ENCODE data around the gene ODAD3.

The ODAD3 gene

GRCh38 chr19:11418094-11418548, 16.8 kb downstream of the ODAD3 start:
- H2AFZ ChIP-seq (ENCODE audit: low read depth, low read length, severe bottlenecking): no peak overlapping the region
- no peaks in the 10 kb centered on the region for H3K79me2 ChIP-seq (ENCODE audit: insufficient read depth, low read length)
- no peaks in the 10 kb centered on the region for H4K20me1 ChIP-seq (ENCODE audit: low read depth, low read length)
- no peak overlapping the region for H3K4me3 ChIP-seq (ENCODE audit: insufficient read depth, low read length, poor library complexity, severe bottlenecking)
- no peaks in the 10 kb centered on the region for H3K9me3 ChIP-seq (ENCODE audit: insufficient read depth, low read length)
- H3F3A ChIP-seq (ENCODE audit: insufficient read depth): no peaks in the 10 kb centered on the region
- H3K27me3 ChIP-seq (ENCODE audit: low read length): no peaks in the 10 kb centered on the region
- H3K9ac ChIP-seq (ENCODE audit: low read length): no peak overlapping the region
- H3K4me2 ChIP-seq (ENCODE audit: low read depth, low read length, poor library complexity, severe bottlenecking): no peak overlapping the region
- no peaks in the 10 kb centered on the region for H3K36me3 ChIP-seq (ENCODE audit: low read length)
- H3K9me2 ChIP-seq (replicated peaks; ENCODE audit: insufficient read depth, low read length): no peaks in the 10 kb centered on the region
- no peak for TF ChIP-seq EZH2phosphoT487 (conservative IDR thresholded peaks at IDR 0.05; ENCODE audit: low read length)
- TF ChIP-seq CTCF (IDR thresholded peaks at IDR 0.05; ENCODE audit: insufficient read depth, low read length, poor library complexity, severe bottlenecking): no peak
- no peak overlapping the region for H3K27ac ChIP-seq (ENCODE audit: low read depth, low read length)

GRCh38 chr19:11416346-11417052, 18.4 kb downstream of the ODAD3 start:
- TF ChIP-seq CTCF (IDR thresholded peaks at IDR 0.05; ENCODE audit: insufficient read depth, low read length, poor library complexity, severe bottlenecking) (no peak), EZH2phosphoT487 (conservative IDR thresholded peaks at IDR 0.05; ENCODE audit: low read length) (no peak)
- Histone ChIP-seq H3K4me3 (ENCODE audit: insufficient read depth, low read length, poor library complexity, severe bottlenecking) (no peak overlapping the region), H3K27me3 (ENCODE audit: low read length) (no peaks in the 10 kb centered on the region), H4K20me1 (ENCODE audit: low read depth, low read length) (no peaks in the 10 kb centered on the region), H3K9ac (ENCODE audit: low read length) (no peak overlapping the region), H3K36me3 (ENCODE audit: low read length) (no peaks in the 10 kb centered on the region), H3F3A (ENCODE audit: insufficient read depth) (no peaks in the 10 kb centered on the region), H3K4me2 (ENCODE audit: low read depth, low read length, poor library complexity, severe bottlenecking) (no peak overlapping the region), H3K9me2 (replicated peaks; ENCODE audit: insufficient read depth, low read length) (no peaks in the 10 kb centered on the region), H3K9me3 (ENCODE audit: insufficient read depth, low read length) (no peaks in the 10 kb centered on the region), H2AFZ (ENCODE audit: low read depth, low read length, severe bottlenecking) (no peak overlapping the region), H3K27ac (ENCODE audit: low read depth, low read length) (no peak overlapping the region), H3K79me2 (ENCODE audit: insufficient read depth, low read length) (no peaks in the 10 kb centered on the region)

GRCh38 chr19:11414544-11414943, 20.4 kb downstream of the ODAD3 start:
- Histone ChIP-seq H4K20me1 (ENCODE audit: low read depth, low read length) (no peaks in the 10 kb centered on the region), H2AFZ (ENCODE audit: low read depth, low read length, severe bottlenecking) (no peak overlapping the region), H3K4me3 (ENCODE audit: insufficient read depth, low read length, poor library complexity, severe bottlenecking) (no peak overlapping the region), H3K9me2 (replicated peaks; ENCODE audit: insufficient read depth, low read length) (no peaks in the 10 kb centered on the region), H3K79me2 (ENCODE audit: insufficient read depth, low read length) (no peaks in the 10 kb centered on the region), H3K4me2 (ENCODE audit: low read depth, low read length, poor library complexity, severe bottlenecking) (no peak overlapping the region), H3K27ac (ENCODE audit: low read depth, low read length) (no peak overlapping the region), H3K9me3 (ENCODE audit: insufficient read depth, low read length) (no peaks in the 10 kb centered on the region), H3K9ac (ENCODE audit: low read length) (no peak overlapping the region), H3K27me3 (ENCODE audit: low read length) (no peaks in the 10 kb centered on the region), H3F3A (ENCODE audit: insufficient read depth) (no peaks in the 10 kb centered on the region), H3K36me3 (ENCODE audit: low read length) (no peaks in the 10 kb centered on the region)
- TF ChIP-seq EZH2phosphoT487 (conservative IDR thresholded peaks at IDR 0.05; ENCODE audit: low read length): no peak
- TF ChIP-seq CTCF (IDR thresholded peaks at IDR 0.05; ENCODE audit: insufficient read depth, low read length, poor library complexity, severe bottlenecking): no peak
